ENCODE data around the gene RGL4.
"Not testable (repeated sequence)": the region's sequence is repeated elsewhere in the genome, so short reads cannot be mapped to it uniquely, and the experiment has no call there.

The RGL4 gene, protein sequence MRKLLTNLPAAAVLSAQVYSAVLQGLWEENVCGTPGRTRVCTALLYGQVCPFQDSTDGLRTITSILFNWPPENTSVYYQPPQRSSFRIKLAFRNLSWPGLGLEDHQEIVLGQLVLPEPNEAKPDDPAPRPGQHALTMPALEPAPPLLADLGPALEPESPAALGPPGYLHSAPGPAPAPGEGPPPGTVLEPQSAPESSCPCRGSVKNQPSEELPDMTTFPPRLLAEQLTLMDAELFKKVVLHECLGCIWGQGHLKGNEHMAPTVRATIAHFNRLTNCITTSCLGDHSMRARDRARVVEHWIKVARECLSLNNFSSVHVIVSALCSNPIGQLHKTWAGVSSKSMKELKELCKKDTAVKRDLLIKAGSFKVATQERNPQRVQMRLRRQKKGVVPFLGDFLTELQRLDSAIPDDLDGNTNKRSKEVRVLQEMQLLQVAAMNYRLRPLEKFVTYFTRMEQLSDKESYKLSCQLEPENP

DNA sequence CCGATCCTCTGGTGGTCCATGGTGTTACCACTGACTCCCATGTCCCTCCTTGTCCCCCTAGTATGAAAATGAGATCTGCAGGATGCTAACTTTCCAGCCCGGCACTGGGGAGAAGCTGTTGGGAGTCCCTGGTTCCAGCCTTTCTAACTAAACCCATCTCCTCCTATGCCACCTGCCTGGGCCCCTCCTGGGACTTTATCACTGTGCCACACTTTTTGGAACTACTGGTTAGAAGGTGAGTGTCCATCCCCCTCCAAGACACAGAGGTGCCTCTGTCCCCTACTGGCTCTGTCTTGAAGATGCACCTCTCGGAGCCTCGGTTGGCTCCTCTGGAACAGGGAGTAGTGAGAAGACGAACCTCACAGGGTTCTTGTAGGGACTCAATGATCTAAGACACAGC, at the start of gene RGL4:
TSS of gene RGL4 (plus strand) at position 301 of the 400 bp plus-strand sequence. CDS start 1,018 bp downstream, outside the sequence.
- no peak for DNase-seq

DNA sequence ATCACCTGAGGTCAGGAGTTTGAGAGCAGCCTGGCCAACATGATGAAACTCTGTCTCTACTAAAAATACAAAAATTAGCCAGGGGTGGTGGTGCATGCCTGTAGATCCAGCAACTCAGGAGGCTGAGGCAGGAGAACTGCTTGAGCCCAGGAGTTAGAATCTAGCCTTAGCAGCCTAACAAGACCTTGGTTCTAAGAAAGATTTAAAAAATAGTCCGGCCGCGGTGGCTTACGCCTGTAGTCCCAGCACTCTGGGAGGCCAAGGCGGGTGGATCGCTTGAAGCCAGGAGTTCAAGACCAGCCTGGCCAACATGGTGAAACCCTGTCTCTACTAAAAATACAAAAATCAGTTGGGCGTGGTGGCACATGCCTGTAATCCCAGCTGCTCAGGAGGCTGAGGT, 44.3 kb upstream of the RGL4 start:
- DNase-seq, result not testable (repeated sequence)

DNA sequence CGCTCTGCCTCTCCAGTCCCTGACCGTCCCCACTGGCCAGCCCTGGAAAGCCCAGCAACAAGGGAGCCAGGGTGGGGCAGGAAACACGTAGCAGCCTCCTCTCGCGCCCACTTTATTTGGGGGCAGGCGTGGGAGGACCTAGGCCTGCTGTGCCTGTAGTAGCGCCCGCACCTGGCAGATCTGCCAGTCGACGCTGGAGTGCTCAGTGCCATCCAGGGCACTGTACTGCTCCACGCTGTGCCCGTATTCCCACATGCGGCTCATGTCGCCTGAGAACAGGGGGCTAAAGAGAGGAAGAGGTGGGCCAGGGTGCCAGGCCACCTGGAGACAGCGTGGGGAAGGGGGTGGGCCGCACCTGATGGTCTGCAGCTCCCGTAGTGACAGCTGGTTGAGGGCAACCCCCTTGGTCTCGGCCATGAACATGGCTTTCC, 41.7 kb upstream of the RGL4 start:
- DNase-seq, result no peak

DNA sequence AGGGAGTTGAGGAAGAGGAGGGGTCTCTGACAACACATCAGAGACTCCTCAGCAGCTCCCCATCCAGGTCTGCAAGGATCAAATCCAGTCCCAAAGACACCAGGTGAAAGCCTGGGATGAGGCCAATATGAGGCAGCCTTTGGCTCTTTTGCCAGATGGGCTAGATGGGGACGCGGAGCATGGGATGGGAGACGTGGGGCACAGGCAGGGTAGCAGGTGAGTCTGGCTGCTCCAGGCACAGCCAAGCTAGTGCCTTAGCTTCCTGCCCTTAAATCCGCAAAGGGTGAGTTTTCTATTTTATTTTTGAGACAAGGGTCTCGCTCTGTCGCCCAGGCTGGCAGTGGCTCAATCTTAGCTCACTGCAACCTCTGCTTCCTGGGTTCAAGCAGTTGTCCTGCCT, 39.1 kb upstream of the RGL4 start:
- no peak for DNase-seq

DNA sequence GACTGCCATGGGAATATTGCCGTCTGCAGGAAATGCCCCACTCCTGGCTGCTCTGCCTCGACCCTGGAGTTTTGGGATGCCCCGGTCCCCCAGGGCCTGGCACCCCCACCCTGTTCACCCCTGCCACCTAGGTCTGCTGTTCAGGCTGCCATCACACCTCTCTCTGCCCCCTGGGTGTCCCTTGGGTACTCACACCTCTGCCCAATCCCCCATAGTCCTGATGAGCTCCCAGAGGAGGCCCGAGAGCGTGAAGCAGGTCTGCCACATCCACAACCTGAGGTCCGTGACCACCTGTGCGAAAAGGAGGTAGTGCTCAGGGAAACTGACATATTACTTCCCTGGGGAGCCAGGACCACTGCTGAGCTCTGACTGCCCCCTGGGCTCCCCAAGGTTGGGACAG, 38.5 kb upstream of the RGL4 start:
- no peak for DNase-seq

DNA sequence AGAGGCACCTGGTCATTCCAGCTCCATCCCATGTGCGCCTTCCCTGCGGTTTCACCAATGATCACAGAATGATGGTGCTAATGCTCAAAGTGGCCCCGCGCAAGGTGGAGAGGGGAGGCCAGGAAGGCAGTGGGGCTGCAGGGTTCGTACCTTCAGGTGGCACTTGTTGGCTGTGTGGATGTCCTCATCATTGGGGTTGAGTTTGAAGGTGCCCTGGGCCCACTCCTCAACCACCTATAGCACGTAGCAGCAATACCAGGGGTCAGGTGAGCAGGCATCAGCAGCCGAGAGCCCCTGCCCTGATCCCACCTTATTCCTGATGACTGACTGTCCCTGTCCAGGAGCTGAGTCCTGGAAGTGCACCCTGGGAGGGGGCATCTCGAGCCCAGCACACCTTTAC, 38.1 kb upstream of the RGL4 start:
- no peak for DNase-seq

DNA sequence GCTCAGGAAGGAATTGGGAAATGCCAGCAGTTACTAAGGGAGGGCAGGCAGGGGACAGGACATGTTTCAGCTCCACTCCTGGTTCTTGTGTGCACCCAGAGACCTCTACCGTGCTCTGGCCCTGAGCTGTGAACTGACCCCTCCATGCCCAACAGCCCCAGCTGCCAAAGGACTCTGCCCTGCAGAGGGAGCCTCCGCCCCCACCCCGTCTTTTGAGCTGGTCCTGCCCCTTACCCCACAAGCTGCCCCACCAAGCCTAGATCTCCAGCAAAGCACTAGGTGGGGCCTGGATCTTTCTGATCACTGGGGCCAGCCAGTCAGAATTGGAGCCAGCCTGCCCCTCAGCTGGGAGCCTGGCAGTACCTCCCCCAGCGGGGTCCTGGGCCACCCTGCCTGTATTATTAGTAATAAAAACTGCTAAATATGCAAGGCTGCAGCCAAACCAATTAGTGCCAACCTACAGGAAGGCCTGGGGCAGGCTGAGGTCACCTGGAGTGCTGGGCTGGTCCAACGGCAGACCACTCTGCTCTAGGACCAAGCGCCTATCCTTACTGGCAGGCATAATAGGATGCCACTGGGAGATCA, 34.8 kb upstream of the RGL4 start:
- DNase-seq, result no peak

DNA sequence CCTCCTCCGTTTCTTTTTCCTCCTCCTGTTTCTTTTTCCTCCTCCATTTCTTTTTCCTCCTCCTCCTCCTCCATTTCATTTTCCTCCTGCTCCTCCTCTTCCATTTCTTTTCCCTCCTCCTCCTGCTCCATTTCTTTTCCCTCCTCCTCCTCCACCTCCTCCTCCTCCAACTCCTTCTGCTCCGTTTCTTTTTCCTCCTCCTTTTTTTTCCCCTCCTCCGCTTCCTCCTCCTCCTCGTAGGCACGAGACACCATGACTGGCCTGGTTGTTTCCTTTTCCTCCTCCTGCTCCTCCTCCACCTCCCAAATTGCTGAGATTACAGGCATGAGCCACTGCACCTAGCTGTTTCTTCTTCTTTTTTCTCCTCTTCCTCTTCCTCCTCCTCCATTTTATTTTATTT, 33.1 kb upstream of the RGL4 start:
- DNase-seq, result no peak

DNA sequence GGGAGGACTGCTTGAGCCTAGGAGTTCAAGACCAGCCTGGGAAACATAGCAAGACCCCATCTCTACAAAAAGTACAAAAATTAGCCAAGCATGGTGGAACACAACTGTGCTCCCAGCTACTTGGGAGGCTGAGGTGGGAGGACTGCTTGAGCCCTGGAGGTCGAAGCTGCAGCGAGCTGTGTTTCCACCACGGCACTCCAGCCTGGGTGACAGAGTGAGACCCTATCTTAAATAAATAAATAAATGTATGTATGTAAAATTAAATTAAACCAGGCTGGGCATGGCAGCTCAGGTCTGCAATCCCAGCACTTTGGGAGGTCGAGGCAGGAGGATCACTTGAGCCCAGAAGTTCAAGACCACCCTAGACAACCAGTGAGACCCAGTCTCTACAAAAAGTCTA, 30.4 kb upstream of the RGL4 start:
- not testable (repeated sequence) for DNase-seq

DNA sequence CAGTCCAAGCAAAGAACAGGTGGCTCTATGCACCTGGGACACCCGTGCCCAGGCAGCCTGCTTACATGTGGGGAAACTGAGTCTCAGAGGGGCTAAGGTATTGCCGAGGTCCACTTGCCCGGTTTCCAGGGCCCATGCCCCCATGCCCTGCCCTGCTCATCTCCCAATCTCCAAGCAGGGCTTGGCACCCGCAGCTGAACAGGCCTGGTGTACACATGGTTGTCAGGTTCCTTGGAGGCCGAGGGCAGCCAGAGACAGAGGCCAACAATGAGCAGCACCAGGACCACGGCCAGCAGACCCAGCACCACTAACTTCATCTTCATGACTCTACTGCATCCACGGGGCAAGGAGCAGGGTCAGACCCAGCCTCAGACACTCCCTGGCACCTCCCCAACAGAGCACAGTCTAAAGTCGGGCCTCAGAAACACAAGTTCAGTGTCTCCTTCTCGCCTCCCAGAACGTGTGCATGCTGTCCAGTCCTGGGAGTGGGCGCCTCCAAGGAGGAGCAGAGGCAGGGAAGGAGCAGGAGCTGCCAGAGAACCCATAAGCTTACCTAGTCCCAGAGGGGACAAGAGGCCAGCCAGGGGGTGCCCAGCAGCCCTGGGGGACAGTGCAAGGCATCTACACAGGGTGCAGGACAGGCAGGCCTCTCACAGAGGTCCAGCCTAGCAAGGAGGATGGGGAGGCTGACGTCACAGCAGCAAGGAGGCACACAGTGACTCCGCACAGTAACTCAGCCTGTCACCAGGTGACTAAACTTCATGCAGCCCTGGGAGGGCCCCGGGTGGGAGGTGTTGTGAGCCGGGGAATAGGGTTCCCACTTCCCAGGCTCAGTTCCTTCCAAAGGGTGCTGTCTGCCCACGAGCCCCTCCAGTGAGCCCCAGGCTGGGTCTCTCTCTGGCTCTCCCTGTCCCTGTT, 20.2 kb upstream of the RGL4 start:
- no peak for DNase-seq

DNA sequence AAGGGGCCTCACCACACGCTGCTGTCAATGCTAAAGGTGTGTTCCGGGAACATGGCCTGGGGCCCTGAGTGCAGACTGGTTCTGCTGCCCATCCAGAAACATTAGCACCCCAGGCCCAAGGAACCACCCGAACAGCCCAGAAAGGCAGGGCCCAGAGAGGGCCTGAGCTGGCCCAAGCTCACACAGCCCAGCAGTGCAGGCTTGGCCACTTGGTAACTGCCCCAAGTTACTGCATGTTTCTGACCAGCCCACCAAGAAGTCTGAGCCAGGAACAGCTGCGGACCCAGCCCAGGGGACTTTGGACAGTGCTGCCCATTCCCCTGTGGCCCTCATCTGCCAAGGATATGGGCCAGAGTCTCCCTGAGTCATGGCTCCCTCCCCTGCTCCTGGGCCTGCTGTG, 19.4 kb upstream of the RGL4 start:
- not testable (repeated sequence) for DNase-seq

DNA sequence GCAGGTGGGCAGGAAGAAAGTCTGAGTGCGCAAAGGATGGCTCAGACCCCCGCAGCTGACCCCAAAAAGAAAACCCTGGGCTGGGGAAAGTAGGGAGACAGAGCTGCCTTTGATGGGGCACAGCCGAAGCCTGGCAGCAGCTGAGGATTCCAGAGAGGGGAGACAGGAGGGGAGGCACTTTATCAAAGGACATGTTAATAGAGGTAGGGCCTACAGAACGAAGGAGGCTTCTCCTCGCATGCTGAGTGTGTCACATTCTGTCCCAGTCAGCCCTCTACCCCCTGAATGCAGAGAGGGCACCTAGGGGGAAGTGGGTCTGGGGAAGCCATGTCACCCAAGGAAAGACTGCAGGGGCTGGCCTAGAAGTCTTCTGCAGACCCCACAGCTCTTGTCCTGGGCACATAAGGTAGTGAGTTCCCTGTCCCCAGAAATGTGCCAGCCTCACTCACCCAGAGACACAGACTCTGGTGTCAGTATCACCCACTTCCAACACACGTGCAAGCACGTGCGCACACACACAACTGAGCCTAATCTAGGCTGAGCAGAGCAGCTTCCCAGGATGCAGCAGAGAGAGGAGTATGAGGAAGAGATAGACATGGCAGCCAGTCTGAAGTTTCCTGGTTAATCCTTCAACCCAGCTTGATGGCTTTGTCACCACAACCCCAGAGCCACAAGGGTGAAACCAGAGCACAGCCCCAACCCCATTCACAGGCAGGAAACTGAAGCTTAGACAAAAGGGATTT, 18.3 kb upstream of the RGL4 start:
- DNase-seq, result not testable (repeated sequence)

DNA sequence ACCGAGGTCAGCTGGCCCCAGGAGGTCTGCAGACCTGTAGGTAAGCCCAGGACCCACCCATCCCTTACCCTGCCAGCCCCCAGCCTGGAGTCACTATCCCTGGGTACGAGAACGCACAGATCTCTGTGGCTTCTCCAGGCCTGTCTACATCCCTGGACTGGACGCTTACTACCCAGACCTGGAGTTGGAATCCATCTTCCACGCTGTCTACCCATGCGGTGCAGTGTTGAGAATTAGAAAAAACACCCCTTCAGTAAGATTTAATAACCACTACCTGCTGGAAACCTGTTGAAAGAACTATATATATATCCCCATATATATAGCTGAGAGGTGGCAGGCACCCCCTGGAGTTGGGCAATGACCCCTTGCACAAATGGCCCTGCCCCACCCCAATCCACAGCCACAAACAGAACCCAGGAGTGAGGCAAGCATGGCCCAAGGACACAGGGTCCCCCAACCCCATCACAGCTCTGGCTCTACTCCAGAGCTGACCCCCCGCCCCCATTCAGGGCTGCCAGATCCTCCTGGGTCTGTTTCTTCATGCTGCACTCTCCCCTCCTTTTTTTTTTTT, 17.7 kb upstream of the RGL4 start:
- DNase-seq, result no peak

DNA sequence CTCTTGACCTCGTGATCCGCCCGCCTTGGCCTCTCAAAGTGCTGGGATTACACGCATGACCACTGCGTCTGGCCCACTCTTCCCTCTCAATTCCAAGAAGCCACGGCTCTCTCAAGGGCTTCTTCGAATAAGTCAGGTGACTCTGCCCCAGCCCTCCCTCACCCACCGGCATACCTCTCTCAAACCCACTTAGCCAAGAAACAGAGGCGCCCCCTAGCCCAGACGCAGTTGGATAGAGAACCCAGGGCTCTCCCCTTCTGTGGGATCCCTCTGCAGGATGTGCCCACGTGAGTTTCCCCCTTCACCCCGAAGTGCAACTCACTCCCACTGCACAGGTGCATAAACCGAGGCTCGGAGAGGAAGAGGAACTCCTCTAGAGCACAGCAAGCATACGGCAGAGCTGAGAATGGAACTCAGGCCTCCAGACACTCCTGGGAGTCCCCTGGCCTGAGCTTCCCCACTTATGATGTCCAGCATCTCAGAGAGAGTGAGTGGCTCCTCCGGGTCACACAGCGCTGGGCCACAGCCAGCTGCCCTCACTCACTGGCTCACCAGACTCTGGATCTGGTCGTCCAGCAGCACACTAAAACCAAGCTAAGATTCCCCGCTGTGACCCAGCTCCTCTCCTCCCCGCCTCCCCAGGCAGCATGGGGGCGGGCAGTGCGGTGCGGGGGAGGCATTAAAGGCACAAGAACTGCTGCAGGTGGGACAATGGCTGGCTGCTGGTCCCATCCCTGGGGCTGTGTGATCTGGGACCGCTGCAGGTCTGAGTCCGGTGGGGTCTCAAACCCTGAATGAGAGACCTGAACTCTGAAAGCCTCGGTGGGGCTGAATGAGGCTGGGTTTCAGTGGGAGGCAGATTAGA, 16.8 kb upstream of the RGL4 start:
- DNase-seq, result no peak

DNA sequence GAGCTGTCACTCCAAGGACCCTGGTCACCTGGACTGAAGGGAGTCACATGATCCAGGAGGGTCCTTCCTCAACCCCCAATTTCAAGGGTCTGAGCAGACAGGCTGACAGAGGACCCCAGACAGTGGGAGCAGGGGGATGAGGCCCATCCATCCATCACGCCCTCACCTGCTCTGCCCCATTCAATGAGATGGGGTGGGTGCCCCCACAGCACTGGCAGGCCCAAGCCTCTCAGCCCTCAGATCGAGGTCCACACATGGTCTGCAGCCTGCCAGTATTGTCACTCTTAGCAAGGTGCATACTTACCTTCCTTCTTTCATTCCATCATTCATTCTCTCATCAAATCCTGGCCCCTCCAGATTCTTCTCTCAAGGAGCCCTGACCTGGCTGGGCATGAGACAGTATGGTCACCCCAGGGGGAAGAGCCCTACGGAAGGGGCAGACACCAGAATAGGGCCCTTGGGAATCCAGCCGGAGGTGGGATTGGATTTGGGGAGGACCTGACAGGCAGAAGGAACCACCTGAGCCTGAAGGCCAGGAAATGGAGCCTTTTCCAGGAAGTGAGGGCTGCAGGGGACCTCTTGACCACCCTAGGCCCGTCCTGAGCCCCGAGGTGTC, 15.8 kb upstream of the RGL4 start:
- not testable (repeated sequence) for DNase-seq

DNA sequence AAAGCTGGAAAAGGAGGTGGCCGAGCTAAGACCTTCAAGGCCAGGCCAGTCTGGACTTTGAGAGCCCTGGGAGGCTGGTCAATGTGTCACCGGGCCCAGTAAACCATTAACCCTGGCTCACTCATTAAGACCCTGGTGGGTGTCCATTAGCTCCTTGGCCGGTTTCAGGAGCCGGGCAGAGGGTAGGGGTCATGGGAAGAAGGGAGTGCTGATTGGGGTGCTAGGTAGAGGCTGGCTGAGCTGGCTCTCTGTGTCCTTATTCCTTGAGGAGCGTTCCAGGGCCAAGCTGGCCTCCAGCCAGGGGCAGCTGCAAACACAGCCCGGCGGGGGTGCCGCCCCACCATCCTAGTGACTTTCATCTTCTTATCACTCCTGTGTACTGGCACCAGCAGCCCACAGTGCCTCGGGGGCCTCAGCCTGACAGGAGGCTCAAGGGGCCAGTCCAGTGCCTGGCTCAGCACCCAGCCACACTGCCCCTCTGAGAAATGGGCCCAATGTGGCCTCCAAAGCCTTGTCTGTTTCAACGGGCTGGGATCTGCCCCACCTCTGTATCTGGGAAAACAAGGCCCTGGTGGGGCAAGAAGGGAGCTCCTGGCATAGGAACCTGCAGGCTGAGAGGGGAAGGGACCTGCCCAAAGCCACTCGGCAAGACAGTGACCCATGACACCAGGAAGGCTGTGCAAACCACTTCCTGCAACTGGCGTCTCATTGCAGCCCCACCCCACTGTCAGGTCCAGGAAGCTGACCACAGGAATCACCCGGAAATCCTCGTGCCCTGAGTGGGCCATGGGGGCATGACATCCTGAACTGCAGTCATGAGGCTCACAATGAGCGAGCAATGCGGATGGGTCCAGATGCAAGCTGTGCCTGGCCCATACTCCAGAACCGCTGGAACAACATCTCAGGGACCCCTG, 15.1 kb upstream of the RGL4 start:
- DNase-seq, result no peak

DNA sequence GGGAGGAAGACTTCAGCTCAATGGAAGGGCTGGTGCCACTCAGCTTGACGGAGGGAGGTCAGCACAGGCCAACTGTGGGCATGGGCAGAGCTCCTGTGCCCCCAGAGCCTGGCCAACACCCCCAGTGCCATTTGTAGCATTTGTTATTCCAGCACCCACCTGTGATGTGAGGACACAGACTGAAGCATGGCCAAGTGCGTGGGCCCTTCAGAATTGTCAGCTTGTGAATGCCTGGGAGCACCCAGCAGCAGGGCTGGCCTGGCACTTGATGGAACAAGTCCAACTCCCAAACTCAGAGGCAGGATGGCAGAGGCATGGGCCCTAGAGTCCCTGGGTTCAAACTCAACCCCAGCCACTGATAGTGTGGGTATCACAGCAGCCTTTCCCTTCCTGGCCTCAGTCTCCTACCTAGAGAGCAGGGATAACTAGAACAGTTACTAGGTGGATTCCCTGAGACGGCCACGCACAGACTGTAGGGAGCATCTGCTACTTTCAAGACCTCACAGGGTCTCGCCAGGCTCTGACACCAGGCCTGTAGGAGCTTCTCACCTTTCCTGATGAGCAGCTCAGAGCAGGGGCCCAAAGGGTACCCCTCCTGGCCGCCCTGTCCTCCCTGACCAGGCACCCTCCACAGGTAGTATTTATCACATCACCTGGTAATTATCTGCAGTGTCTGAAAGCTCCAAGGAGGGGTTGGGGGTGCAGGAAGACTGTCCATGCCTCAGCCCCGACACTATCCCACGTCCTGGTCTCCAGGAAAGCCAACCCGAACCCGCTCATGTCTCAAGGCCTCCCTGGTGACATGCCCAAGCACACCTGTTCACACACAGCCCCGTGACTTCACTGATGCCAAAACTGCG, 13.7 kb upstream of the RGL4 start:
- DNase-seq, result not testable (repeated sequence)

DNA sequence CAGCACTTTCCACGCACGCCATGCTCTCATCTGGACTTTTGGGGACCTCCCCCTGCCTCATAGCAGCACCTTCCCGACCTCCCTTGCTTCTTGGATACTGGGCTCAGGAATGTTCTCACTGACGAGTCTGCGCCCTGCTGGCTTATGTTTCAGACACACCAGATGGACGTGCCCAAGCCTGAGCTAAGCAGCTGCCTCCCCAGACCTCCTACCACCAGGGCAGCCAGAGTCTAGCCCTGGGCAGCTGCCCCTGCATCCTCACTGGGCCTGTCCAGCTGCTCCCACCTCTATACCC, 13.2 kb upstream of the RGL4 start:
- no peak for DNase-seq

DNA sequence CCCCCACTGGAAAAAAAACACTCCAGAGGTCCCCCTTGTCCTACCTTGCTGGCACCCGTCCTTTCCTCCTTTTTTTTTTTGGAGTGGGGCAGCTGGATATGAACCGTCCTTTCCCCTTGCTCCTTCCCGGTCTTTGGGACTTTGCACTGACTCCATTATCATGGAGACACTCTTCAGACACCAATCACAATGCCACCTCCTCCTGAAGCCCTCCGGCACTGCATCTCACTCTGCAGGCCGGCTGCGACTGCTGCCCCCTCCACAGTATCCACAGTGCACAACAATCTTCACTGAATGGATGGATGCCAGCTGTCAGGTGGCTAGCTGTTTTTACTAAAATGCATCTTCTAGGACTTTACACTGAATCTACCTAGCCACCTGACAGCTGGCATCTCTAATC, 12.7 kb upstream of the RGL4 start:
- no peak for DNase-seq
